Erythroblast (primary cell): ENCODE results near the gene CLRN1.

Experiments
- GATA1 ChIP-seq: IDR thresholded peaks from 2 replicates; pipeline ENCODE4 v1.6.1; 2011; ENCODE audit warnings: low read depth, mild to moderate bottlenecking, control low read depth, low read length, moderate library complexity
- POLR2A ChIP-seq: IDR thresholded peaks from 2 replicates; pipeline ENCODE4 v1.6.1; 2011; ENCODE audit warnings: mild to moderate bottlenecking, low read length

DNA sequence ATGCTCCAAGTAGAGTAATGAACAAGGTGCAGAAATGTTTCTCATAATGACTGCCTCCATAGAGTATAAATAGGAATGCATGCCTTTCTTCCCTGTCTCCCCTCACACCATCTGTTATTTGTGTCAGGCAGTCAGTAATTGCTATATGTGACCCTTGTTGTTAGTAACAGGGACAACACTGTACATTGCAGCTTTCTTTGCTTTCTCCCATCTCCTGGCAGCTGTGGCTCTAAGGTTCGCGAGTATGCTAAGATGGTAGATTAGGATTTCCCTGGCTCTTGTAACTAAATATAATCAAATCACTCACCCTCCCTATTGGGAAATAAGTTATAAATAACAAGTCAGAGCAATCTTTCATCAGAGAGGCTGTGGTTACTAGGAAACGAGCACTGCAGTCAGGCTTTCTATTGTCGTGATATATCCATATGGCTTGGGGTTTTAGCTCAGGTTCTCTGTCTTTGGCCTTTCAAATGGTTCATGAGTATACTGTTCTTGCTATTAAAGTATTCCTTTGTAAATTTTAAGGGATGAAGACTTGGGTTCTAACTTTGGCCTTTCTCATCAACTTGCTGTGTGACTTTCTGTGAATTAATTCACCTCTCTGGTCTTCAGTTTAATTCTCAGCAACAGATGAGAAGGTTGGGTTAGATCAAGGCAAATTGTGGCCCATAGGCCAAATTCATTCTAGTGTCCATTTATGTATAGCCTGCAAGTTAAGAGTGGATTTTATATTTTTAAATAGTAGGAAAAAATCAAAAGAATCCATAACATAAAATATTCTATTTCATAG is 59.2 kb downstream of the CLRN1 start:
- TF ChIP-seq POLR2A, result no peak
- TF ChIP-seq GATA1, result no peak
